ENCODE results near the gene TPX2.

TPX2 gene

DNA sequence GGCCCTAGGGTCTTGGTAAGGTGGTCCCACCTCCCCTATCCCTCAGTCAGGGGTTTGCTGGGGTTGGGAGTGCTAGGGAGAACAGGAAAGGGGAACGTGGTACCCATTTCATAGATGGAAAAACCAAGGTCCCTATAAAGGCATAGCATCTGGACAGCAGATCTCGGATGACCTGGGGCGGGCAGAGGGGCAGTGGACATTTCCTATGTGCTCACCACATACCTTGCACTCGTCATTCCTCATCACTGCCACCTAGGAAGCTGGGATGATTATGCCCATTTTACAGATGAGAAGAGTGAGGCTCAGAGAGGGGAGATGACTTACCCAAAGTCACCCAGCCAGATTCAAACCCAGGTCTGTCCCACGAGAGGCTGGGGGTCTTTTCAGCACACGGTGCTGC, 92.1 kb downstream of the TPX2 start:
- no peak for DNase-seq (ENCODE audit: low spot score)

DNA sequence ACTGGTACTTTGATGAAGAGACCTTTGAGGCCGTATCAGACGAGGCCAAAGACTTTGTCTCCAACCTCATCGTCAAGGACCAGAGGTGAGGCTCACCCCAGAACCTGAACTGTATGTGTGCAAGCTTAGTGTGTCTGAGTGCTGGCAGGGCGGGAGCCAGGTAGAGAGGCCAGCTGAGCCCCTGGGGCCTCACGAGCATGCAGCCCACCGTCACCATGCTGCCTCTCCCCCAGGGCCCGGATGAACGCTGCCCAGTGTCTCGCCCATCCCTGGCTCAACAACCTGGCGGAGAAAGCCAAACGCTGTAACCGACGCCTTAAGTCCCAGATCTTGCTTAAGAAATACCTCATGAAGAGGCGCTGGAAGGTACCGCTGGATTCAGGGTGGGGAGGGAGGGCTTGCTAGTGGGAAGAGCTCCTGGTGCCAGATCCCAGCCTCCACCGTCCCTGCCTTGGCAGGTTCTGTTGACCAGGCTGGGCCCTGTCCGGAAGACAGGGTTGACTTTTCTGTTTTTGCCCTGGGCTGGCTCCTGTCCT, 92.7 kb downstream of the TPX2 start:
- DNase-seq (ENCODE audit: low spot score), result no peak

DNA sequence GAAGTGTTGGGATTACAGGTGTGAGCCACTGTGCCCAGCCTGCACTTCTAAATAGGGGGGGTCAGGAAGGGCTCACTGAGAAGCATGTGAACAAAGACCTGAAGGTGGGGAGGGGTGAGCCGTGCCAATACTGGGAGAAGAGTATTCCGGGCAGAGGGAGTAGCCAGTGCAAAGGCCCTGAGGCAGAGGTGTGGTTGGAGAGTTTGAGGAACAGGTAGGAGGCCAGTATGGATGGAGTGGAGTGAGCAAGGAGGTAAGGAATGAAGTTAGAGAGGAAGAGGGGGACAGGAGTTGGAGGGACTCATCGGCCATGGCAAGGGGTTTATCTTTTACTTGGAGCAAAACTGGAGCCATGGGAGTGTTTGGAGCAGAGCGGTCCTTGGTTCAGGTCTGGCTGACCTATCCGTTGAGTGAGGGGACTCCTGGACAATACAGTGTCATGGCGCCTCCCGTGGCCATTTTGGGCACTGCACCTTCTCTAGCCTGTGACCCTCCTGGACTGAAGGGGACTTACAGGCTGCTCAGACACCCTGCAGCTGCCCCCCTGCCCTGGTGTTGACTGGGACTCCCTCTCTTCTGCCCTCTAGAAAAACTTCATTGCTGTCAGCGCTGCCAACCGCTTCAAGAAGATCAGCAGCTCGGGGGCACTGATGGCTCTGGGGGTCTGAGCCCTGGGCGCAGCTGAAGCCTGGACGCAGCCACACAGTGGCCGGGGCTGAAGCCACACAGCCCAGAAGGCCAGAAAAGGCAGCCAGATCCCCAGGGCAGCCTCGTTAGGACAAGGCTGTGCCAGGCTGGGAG, 94.2 kb downstream of the TPX2 start:
- DNase-seq (ENCODE audit: low spot score), result no peak

DNA sequence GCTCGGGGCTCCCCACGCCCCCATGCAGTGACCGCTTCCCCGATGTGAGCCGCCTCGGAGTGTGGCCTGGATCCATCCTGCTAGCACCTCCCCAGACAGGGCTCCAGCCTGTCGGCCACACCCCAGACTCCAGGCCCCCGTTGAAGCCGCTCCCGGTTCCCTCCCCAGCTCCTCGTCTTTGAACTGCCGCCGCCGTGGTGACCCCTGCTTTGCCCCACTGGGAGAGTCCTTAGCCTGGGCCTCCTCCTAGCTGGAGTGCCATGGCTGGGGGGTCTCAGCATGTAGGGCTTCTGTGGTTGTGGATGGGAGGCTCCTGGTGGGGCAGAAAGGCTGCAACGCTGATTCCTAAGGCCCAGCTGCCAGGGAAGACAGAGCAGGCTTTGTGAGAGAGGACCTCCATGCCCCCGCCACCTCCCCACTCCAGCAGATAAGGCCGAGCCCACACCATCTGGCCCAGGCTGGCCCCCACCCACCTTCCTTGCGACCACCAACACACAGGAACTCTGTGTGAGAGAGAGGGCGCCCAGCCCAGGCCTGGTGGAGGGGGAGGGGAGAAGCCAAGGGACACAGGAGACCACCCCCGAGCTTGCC, 94.9 kb downstream of the TPX2 start:
- no peak for DNase-seq (ENCODE audit: low spot score)

DNA sequence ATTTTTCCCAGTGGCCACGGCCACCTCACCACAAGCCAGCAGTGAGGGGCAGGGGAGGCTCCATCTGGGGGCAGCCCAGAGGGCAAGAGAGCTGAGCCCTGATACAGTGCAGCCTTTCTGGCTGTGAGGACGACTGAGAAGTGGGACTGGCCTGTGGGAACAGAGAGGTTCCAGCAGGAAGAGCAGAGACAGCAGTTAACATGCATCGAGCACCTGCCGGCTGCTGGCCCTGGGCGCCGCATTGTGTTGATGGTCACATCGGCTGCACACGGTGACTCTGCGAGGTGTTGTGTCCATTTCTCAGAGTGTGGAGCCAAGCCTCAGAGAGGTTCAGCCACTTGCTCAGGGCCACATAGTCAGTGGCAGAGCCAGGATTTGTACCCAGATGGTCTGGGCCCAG, 96.5 kb downstream of the TPX2 start:
- no peak for DNase-seq (ENCODE audit: low spot score)

DNA sequence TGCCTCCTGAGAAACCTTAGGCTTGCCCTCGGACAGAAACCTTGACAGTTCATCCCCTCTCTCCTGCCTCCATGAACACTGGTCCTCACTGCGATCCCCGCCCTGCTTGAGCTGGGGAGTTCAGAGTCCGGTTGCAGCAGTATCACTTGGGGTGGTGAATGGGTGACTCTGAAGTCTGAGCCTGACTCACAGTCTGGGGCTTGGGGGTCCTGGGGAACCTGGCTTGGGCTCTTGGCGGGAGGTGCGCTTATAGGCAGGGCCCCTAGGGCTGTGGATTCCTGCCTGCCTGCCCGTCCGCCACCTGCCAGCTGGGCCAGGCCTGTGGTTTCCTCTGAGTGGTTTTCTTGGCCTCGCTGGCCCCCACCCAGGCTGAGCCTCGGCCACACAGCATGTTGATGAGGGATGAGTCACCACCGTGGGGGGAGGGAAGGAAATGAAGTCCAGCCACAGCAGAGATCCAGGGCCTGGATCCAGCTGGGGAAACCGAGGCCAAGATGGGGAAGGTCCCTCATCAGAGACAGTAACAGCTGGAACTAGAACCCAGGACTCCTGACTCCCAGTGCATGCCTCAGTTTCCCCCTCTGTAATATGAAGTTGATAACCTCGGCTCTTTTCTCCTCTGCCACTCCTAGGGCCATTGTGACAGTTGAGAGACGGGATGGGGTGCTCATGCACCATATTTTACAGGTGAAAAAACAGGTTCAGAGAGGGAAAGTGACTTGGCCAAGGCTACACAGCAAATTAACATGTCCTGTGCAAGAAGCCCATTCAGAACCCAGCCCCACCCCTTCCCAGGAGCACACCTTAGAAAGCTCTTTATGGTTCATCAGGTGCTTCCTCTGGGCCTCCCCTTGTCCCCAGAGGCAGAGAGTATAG, 97.1 kb downstream of the TPX2 start:
- peak; percentile 66 for DNase-seq (ENCODE audit: low spot score)

DNA sequence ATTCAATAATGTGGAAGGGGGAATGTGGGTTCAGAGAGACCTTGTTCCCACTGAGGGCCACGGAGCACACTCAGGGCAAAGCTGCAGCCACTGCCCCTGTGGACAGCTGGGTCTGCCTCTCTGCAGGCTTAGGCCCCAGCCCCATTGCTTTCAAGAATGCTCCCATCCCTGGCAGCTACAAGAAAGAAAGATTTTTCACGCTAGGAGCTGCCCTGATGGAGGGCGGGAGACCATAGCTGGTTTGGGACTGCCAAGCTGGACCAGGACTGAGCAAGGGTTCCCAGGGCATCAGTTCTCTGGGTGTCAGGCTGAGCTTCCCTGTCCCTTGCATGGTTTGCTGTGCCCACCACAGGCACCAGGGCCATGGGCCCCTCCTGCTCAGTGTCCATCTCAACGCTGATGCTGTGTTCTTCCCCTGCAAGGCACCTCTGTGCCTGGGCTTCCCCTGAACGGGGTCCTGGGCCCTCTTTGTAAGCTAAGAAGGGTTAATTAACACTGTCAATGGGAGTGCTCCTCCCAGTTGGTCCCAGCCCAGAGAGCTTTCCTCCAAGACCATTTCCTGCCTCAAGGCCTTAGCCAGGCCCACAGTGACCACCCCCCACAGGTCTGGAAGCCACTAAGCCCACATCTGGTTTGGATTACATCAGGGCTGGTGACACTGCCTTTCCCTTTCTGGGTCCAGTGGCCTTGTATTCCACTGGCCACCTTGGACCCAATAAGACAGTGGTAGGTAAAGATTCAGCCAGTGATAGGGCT, 97.9 kb downstream of the TPX2 start:
- DNase-seq (ENCODE audit: low spot score), result no peak

DNA sequence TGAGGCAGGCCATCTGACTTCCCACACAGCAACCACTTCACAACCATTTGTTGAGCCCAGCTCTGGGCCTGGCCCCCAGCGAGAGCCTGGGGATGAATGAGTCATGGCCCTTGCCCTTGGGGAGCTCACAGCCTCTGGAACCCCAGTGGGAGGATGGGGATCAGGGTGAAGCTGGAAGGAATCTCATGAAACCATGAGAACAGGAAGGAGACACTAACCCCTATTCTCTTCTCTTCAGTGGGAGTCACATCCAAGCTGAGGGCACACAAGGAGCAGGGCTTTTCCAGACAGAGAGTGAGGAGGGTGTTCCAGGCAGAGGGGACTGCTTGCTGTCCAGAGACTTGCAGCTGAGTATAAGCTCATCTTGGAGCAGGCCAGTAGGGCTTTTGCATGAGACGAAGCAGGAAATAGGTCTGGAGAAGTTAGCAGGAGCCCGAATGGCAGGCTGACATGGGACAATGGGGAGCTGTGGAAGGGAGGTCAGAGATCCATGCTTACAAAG, 98.9 kb downstream of the TPX2 start:
- DNase-seq (ENCODE audit: low spot score), result no peak

DNA sequence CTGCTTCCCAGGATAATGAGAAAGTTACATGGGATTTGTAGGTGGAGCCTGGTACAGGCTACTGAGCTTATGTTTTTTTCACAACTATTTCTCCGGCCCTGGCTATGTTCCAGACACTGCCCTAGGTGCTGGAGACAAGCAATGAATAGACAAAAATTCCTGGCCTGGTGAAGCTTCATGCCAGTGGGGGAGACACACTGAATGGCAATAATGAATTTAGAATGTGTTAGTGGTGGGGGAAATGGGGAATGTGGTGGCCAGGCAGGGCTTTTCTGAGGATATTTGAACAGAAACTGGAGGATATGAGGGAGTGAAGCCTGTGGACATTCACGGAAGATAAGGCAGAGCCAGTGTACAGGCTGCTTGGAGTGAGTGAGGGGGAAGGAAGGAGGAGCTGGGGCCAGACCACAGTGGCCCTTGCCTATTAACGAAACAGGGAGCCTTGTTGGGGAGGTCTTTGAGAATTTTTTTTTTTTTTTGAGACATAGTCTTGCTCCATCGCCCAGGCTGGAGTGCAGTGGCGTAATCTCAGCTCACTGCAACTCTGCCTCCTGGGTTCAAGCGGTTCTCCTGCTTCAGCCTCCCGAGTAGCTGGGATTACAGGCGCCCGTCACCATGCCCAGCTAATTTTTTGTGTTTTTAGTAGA, 99.7 kb downstream of the TPX2 start:
- DNase-seq (ENCODE audit: low spot score), result no peak

DNA sequence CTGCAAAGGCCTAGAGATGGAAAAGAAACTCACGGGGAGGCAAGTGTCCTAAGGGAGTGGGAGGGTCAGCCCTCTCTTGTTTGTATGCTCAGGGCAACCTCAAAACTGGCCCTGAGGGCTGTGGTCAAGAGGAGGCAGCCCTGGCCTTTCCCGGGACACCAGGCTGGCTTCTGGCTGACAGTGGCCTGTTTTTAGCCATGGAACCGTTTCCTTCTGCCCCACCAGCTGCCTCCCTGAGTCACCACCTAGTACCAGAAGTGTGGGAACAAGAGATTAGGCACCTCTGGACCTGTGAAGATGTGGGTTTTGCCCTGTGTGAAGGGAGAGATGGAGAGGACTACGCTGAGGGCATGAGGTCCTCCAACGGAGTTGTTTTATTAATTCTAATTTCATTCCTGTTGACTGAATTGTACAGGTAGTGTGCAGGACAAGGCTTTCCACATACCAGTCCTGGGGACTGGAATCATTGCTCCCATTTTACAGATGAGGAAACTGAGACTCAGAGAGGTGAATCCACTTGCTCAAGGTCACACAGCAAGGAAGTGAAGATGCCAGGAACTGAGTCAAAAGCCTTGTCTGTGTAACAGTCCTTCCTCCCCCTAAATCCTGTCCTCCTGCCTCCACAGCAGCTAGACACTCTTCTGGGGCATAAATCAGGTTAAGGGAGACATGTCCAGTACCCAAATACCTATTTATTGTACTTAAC, 100.8 kb downstream of the TPX2 start:
- DNase-seq (ENCODE audit: low spot score), result no peak

DNA sequence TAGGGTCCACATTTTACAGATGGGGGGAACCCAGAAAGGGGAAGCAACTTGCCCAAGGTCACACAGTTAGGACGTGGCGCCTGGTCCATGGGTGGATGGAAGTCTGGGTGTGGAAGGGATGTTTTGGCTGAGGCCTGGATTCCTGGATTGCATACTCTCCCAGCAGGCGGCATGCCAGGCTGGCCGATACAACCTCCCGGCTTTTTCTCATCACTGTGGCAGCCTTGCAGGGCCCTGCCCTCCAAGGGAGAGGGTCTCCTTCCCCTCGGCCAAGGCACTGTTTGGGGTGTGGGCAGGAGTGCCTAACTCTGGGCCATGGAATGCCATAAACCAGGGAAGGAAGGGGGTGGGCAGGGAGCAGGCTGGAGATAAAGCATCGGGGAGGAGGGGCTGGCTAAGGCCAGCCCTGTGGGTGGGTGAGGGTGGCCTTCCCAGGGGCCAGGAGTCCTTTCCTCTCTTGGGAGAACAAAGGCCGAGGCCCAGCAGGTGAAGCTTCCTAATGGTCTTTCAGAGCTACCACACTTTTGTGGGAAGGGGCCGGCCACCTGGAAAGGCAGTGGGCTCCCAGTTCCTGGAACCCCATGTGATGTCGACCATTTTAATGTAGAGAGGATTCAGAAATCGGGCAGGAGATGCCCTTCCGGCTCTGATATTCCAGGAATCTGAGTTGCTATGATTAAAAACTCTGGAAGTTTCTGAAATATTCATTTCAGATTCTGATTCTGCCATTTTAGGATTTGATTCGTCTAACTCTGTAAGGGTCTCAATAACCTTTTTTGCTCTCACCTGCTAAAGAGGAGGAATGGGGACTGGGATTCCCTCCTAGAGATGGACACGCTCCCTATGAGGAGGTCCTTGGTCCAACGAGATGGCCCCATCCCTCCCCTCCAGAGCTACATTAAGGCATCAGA, 102.1 kb downstream of the TPX2 start:
- DNase-seq (ENCODE audit: low spot score), result no peak

DNA sequence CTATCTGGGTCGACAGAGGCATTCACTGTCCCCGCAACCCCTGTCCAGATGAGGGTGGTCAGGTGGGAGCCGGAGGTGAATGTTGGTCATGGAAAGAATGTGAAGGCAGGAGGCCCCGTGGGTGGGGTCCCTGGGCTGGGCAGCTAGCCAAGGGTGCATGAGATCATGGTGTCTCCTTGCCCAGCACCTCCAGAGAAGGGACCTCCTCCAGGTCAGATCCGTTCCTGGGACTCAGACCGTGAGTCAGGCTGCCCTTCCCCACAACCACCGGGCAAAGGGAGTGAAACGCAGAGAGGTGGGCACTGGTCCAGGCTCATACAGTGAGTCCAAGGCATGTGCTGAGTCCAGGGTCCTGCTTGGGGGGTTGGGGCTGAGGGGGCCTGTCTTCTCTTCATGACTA, 102.8 kb downstream of the TPX2 start:
- DNase-seq (ENCODE audit: low spot score), result no peak

DNA sequence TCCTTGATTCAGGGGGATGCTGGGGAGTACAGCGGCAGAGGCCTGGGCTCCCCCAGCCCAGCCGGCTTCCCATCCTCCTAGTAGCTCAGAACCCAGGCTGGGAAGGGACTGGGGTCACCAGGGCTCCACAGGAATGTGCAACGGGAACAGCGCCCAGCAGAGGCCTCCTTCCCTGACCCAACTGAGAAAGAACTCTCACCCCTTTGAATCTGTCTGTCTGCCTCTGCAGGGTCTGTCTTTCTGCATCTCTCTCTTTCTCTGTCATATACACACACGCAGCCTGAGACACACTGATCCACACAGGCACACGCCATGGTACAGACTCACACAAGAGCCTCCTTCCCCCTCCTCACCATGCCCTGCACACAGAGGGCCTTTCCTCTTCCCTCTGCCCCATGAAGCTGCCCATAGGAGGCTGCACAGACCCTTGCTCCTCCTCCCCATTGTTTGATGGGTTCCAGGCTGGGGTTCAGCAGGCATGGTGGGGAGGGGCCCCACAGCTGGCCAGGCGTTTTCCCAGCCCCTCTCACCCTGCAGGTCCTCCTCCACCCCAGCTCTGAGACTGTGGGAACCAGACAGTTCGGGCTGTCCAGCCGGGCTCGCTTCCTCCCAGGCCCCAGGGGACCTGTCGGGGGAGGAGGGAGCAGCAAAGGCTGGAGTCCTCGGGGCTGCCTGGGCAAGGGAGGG, 103.5 kb downstream of the TPX2 start:
- no peak for DNase-seq (ENCODE audit: low spot score)

DNA sequence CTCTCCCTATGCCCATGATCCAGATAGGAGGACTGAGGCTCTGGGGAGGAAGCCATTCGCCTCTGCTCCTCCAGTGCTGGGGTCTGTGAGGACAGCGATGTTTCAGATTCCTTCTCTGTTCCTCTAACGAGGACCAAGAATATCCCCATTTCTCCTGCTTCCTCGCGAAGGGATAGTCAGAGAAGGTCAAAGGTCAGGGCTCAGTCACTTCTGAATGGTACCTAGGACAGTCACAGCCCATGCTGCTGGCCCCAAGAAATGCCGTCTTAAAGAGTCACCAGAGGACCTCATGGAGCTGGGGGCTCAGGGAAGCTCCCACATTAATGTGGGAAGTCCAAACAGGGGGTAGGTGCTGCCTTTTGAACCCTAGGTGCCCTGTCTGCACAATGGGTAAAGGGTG, 104.2 kb downstream of the TPX2 start:
- DNase-seq (ENCODE audit: low spot score), result no peak

DNA sequence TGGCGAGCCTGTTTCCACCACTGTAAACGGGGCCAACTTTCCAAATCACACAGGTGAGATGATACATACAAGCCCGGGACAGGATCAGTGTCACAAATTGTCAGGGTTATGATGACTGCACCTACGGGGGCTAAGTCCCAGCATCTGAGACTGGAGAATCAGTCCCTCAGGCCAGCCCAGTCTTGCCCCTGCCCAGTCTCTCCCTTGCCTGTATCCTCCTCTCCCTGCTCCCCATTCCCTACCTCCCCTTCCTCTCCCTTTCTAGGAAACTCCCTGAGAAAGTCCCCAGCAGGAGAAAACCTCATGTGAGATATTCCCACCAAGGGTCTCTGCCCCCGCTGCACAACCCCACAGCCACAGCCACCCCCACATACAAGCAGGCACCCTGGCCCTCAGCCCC, 104.8 kb downstream of the TPX2 start:
- DNase-seq (ENCODE audit: low spot score), result no peak

DNA sequence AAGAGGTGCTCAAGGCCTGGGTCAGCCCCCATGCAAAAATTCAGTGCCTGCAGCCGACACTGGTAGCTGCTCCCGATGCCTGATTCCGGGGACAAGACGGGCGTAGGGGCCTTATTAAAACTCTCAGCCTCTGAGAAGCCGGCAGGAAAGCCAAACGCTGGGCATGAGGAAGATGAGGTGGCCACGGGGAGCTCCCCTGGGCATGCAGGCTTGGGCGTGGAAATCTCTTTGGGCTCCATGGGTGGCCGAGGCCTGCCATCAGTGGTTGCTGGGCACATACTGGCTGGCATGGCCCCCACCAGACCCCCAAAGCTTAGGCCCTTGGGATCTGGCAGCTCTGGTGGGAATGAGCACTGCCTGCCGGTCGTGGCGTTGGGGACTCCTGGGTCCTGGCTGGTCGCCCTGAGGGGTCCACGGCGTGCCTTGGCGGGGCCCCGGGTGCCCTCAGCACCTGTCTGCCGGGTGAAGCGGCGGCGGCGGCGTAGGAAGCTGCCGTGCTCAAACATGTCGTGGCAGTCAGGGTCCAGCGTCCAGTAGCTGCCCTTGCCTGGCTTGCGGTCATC, 105.7 kb downstream of the TPX2 start:
- no peak for DNase-seq (ENCODE audit: low spot score)

DNA sequence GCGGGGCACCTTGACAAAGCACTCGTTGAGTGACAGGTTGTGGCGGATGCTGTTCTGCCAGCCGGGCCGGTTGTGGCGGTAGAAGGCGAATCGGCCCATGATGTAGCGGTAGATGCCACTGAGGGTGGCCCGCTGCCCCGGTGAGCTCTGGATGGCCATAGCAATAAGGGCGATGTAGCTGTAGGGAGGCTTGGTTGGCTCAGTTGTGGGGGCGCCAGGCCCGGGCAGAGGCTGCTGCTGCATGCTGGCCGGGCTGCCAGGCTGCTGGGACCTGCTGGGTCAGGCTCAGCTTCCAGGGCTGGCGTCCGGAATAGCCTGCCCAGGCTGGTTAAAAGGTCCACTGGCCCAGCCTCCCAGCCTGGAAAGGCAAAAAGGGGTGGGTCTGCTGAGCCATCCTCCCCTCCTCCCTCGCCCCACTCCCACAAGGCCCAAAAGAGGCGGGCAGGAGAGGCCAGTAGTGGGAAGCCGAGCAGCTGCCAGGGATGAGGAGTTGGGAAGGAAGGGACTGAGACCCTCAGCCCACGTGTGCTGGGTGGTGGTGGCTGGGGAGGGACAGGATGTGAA, 106.3 kb downstream of the TPX2 start, which contains the start of gene FOXS1:
Gene FOXS1, minus strand, starts transcription at position 305 of the 564 bp plus-strand sequence. Its CDS starts 62 bp downstream, at position 243.
- DNase-seq (ENCODE audit: low spot score), result no peak

DNA sequence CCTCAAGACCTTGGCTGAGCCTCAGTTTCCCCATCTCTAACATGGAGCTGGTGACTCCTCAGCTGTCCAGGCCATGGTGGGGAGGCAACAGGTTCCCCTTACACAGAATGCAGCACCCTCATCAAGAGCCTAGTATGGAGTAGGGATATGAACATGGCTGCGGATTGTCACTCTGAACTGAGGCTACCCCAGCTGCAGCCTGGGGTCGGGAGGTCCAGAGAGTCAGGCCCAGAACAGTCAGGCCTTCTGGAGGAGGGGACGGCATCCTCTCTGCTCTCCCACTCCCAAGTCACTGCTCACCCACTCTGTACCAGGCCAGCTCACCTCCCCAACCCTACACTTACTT, 107.7 kb downstream of the TPX2 start:
- no peak for DNase-seq (ENCODE audit: low spot score)
